Duodenal mucosa (tissue), 2 donors: ENCODE measurements around the gene ABCA7.
A peak's percentile ranks its signal among the peaks of the same experiment; 100 is the strongest.

Source experiments
- H3K27ac ChIP-seq: one replicate; pipeline ENCODE4 v1.7.0; 2013; ENCODE audit warnings: low read depth, low read length
- H3K27me3 ChIP-seq, 2 donors: one replicate each; pipeline ENCODE4 v1.7.0; 2013; ENCODE audit warnings: low read length in 2 of 2, control low read depth in 1 of 2; ENCODE audit not compliant: insufficient read depth in 2 of 2, control insufficient read depth in 1 of 2
- H3K36me3 ChIP-seq, 2 donors: one replicate each; pipeline ENCODE4 v1.7.0; 2013; ENCODE audit warnings: low read length in 2 of 2, control low read depth in 1 of 2; ENCODE audit not compliant: insufficient read depth in 2 of 2, control insufficient read depth in 1 of 2
- H3K4me1 ChIP-seq, 2 donors: one replicate each; pipeline ENCODE4 v1.7.0; 2013; ENCODE audit warnings: low read length in 2 of 2, control low read depth in 1 of 2; ENCODE audit not compliant: insufficient read depth in 2 of 2, control insufficient read depth in 1 of 2
- H3K4me3 ChIP-seq, 2 donors: one replicate each; pipeline ENCODE4 v1.7.0; 2013; ENCODE audit warnings: low read length in 2 of 2, low read depth in 1 of 2
- H3K9ac ChIP-seq, 2 donors: one replicate each; pipeline ENCODE4 v1.7.0; 2013; ENCODE audit warnings: low read length in 2 of 2, low read depth in 1 of 2
- H3K9me3 ChIP-seq, 2 donors: one replicate each; pipeline ENCODE4 v1.7.0; 2013; ENCODE audit warnings: low read length in 2 of 2, control low read depth in 1 of 2; ENCODE audit not compliant: control insufficient read depth in 1 of 2

Gene ABCA7

DNA sequence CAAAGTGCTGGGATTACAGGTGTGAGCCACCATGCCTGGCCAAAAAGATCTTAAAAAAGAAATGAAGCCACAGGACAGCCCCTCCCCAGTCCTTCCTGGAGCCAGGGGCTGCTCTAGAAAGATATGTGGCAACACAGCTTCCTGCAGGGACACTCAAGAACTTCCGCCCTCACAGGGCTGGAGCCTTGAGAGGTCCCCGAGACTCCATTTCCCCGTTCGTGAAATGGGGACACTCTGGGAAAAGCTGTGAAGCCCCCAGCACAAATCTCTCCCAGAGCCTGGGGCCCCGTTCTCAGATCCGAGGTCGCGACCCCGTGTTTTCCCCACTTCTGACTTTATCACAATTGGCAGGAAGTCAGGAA is 61.4 kb downstream of the ABCA7 start:
- Histone ChIP-seq H3K36me3 (peaks cover 0 to 3% of the 10 kb centered on the region in 2 donors), H3K4me3 (peak overlapping the region in 1 of 2 donors; percentile 28), H3K27me3 (no peaks in the 10 kb centered on the region), H3K4me1 (peaks cover 41 to 49% of the 10 kb centered on the region in 2 donors), H3K9me3 (no peaks in the 10 kb centered on the region), H3K27ac (peak overlapping the region; percentile 83), H3K9ac (peak overlapping the region; percentile 38 to 39)

DNA sequence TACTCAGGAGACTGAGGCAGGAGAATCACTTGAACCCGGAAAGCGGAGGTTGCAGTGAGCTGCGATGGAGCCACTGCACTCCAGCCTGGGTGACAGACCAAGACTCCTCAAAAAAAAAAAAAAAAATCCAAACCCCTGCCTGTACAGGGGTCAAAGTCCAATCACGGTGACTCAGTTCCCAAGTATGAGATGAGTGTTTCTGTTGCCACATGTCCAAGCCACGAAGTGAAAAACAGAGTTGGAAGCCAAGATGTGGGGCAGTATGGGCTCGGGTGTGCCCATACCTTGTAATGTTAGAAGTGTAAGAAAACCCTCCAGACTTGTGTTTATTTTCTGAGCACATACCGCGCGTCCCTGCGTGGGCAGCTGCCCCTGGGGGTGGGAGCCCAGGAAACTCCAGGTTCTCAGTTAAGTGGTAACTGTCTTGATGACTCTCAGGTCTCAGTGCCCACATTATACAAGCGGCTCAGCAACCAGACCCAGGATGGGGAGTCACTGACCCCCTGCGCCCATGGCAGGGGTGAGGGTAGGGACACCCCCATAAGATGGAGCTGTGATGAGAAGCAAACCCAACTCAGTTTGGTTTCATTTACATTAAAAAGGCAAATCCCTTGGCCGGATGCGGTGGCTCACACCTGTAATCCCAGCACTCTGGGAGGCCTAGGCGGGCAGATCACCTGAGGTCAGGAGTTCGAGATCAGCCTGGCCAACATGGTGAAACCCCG is 62.7 kb downstream of the ABCA7 start:
- Histone ChIP-seq H3K27me3 (no peaks in the 10 kb centered on the region), H3K36me3 (peaks cover 0 to 11% of the 10 kb centered on the region in 2 donors), H3K9me3 (no peaks in the 10 kb centered on the region), H3K4me3 (peak overlapping the region in 1 of 2 donors; percentile 9), H3K27ac (peak overlapping the region; percentile 83), H3K9ac (peak overlapping the region; percentile 13 to 20), H3K4me1 (peaks cover 50 to 54% of the 10 kb centered on the region in 2 donors)

DNA sequence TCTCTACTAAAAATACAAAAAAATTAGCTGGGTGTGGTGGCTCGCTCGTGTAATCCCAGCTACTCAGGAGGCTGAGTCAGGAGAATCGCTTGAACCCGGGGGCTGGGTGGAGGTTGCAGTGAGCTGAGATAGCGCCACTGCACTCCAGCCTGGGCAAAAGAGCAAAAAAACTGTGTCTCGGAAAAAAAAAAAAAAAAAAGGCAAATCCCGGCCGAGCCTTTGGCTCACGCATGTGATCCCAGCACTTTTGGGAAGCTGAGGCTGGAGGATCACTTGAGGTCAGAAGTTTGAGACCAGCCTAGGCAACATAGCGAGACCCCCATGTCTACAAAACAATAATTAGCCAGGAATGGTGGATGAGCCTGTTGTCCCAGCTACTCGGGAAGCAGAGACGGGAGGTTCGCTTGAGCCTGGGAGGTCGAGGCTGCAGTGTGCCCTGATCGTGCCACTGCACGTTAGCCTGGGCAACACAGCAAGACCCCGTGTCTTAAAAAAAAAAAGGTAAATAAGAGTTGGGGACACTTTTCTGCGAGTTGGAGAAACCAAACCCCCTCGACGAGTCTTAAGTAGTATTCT is 63.3 kb downstream of the ABCA7 start:
- Histone ChIP-seq H3K4me1 (peaks cover 45 to 48% of the 10 kb centered on the region in 2 donors), H3K9me3 (no peaks in the 10 kb centered on the region), H3K36me3 (peaks cover 0 to 13% of the 10 kb centered on the region in 2 donors), H3K4me3 (peak overlapping the region in 1 of 2 donors; percentile 45), H3K27ac (peak overlapping the region; percentile 99), H3K27me3 (no peaks in the 10 kb centered on the region), H3K9ac (peak overlapping the region in 1 of 2 donors; percentile 75)

- Histone ChIP-seq H3K9me3 (no peaks in the 10 kb centered on the region), H3K36me3 (peaks cover 0 to 16% of the 10 kb centered on the region in 2 donors), H3K27me3 (no peaks in the 10 kb centered on the region), H3K9ac (peak within 1 kb of the TSS; percentile 73 to 81), H3K4me1 (peaks cover 39 to 42% of the 10 kb centered on the region in 2 donors), H3K27ac (peak within 1 kb of the TSS; percentile 99), H3K4me3 (peak within 1 kb of the TSS; percentile 74 to 75)
Observed at GRCh38 chr19:1103708-1104310, 63.9 kb downstream of the ABCA7 start, which contains the start of gene GPX4. Gene GPX4, plus strand, starts transcription at chr19:1103994. Its CDS starts 50 bp downstream, at chr19:1104044.

GRCh38 chr19:1104311-1105007 is 64.6 kb downstream of the ABCA7 start:
- Histone ChIP-seq H3K27ac (peak overlapping the region; percentile 99), H3K36me3 (peaks cover 0 to 21% of the 10 kb centered on the region in 2 donors), H3K27me3 (no peaks in the 10 kb centered on the region), H3K9ac (peak overlapping the region; percentile 73 to 81), H3K9me3 (no peaks in the 10 kb centered on the region), H3K4me3 (peak overlapping the region; percentile 74 to 75), H3K4me1 (peaks cover 35 to 36% of the 10 kb centered on the region in 2 donors)

GRCh38 chr19:1105008-1105872 is 65.3 kb downstream of the ABCA7 start:
- H3K36me3 ChIP-seq, result peaks cover 0 to 28% of the 10 kb centered on the region in 2 donors
- no peaks in the 10 kb centered on the region for H3K9me3 ChIP-seq
- H3K9ac ChIP-seq, result peak overlapping the region; percentile 51 to 81
- peak overlapping the region; percentile 99 for H3K27ac ChIP-seq
- H3K4me1 ChIP-seq, result peaks cover 35% of the 10 kb centered on the region in 2 donors
- H3K27me3 ChIP-seq, result no peaks in the 10 kb centered on the region
- H3K4me3 ChIP-seq, result peak overlapping the region; percentile 74 to 75

DNA sequence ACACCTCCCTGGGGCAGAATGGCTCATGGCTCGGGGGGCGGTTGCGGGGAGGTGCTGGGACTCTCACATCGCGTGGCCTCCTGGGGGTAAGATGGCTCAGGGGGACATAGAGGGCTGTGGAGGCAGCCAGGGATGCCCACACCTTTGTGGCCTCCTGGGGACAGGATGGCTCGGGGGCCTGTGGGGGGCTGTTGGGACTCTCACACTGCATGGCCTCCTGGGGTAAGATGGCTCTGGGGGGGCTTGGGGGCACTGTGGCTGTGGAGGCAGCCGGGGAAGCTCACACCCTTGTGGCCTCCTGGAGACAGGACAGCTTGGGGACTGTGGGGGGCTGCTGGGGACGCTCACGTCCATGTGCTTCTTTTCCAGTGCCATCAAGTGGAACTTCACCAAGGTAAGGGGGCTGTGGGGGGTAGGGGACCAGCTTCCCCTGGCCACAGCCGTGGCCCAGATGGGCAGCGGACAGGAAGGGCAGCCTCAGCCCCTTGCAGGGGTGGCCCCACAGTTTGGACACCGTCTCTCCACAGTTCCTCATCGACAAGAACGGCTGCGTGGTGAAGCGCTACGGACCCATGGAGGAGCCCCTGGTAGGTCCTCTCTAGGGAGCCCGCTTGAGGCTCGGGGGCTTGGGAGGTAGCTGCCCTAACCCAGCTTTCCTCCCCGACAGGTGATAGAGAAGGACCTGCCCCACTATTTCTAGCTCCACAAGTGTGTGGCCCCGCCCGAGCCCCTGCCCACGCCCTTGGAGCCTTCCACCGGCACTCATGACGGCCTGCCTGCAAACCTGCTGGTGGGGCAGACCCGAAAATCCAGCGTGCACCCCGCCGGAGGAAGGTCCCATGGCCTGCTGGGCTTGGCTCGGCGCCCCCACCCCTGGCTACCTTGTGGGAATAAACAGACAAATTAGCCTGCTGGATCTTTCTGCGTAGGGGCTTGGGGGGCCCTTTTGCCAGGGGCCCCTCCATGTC is 66.2 kb downstream of the ABCA7 start:
- H3K27ac ChIP-seq, result peak overlapping the region; percentile 20

GRCh38 chr19:1106841-1107660 is 67.1 kb downstream of the ABCA7 start:
- H3K9me3 ChIP-seq, result no peaks in the 10 kb centered on the region
- no peak overlapping the region for H3K4me3 ChIP-seq
- H3K27me3 ChIP-seq, result no peaks in the 10 kb centered on the region
- peak overlapping the region; percentile 20 for H3K27ac ChIP-seq
- no peak overlapping the region for H3K9ac ChIP-seq
- peaks cover 27 to 28% of the 10 kb centered on the region in 2 donors for H3K4me1 ChIP-seq
- peaks cover 0 to 37% of the 10 kb centered on the region in 2 donors for H3K36me3 ChIP-seq

More for the DNA sequence above, 66.2 kb downstream of the ABCA7 start:
- Histone ChIP-seq H3K36me3 (peaks cover 0 to 37% of the 10 kb centered on the region in 2 donors), H3K4me3 (no peak overlapping the region), H3K9me3 (no peaks in the 10 kb centered on the region), H3K27me3 (no peaks in the 10 kb centered on the region), H3K9ac (no peak overlapping the region), H3K4me1 (peaks cover 35% of the 10 kb centered on the region in 2 donors)
